H1 (cell line): Measurements from ENCODE around the gene FPR2.

Experiments used
- CTCF ChIP-seq, 3 experiments: IDR thresholded peaks; 1 replicate in 2 of 3; 2 replicates in 1 of 3; pipeline versions ENCODE4 v1.5.1 to v1.6.1; 2011; ENCODE audit warnings: low read length in 3 of 3, mild to moderate bottlenecking in 3 of 3, inconsistent platforms in 2 of 3, low read depth in 1 of 3, moderate library complexity in 1 of 3; ENCODE audit not compliant: insufficient read depth in 1 of 3; ENCODE audit errors: control extremely low read depth in 1 of 3
- EZH2 ChIP-seq: fragments of 200-600 bp; sonication (generic); IDR thresholded peaks from 2 replicates; pipeline ENCODE4 v1.7.1; 2012; ENCODE audit warnings: low read depth, mild to moderate bottlenecking, moderate library complexity, low read length, inconsistent platforms; ENCODE audit not compliant: severe bottlenecking
- FOSL1 ChIP-seq: IDR thresholded peaks from 2 replicates; pipeline ENCODE4 v1.6.1; 2011; ENCODE audit warnings: mild to moderate bottlenecking, low read depth, low read length, moderate library complexity; ENCODE audit not compliant: insufficient read depth
- PHF8 ChIP-seq: fragments of 200-600 bp; sonication (generic); conservative IDR thresholded peaks from 2 replicates; pipeline ENCODE4 v1.7.1; 2012; ENCODE audit warnings: low read depth, mild to moderate bottlenecking, inconsistent platforms, low read length, moderate library complexity
- POLR2AphosphoS5 ChIP-seq: IDR thresholded peaks from 2 replicates; pipeline ENCODE4 v1.6.1; 2011; ENCODE audit warnings: low read depth, low read length
- RXRA ChIP-seq: IDR thresholded peaks from 2 replicates; pipeline ENCODE4 v1.6.1; 2011; ENCODE audit warnings: low read depth, mild to moderate bottlenecking, low read length, moderate library complexity; ENCODE audit not compliant: insufficient read depth

DNA sequence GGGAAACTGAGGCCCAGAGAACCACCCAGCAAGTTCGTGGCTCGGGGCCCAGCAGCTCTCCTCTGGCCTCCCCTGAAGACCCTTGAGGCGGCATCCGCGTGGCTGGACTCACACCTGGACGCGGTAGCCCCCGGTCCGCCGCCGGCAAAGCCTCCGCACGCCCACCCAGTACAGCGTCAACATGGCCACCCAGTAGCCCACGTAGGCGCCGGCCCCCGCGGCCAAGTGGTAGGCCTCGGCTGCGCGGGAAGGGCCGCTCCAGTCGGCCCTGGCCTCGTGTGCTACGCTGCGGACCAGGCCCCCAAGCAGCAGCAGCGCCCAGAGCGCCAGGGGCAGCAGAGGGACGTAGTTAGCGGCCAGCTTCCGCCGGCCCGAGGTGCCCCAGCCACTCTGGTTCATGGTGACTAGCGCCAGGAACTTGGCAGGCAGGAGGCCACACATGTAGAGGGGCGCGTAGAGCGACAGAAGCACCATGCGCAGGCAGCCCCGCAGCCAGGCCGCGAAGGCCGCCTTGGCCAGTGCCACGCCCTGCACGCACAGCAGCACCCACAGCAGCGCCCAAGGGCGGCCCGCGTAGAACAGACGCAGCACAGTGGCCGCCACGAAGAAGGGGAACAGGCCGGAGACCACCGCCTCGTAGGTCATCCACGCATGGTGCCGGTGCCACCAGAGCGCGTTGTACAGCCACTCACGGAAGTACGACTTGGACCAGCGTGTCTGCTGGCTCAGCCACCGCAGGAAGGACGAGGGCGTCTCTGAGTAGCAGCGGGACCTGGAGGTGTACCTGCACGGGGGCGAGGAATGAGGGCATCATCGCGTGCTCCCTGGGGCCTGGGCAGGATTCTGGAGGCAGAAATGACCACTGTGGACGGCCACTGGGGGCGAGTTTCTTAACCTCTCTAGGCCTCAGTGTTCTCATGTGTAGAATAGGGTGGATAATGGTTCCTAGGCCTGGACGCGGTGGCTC is 47.4 kb upstream of the FPR2 start:
- TF ChIP-seq CTCF (IDR thresholded peaks at IDR 0.05; ENCODE audit: control extremely low read depth in 1 of 3, insufficient read depth in 1 of 3, low read depth in 1 of 3, low read length in 3 of 3) (no peak), RXRA (no peak), EZH2 (no peak), PHF8 (no peak), POLR2AphosphoS5 (no peak), FOSL1 (no peak)
